GM18517 (cell line): ENCODE results near the gene ATP11A.

Experiments
- ATAC-seq: cut with Tn5 transposase; IDR thresholded peaks from one replicate; pipeline ENCODE4 v1.9.1; 2021; ENCODE audit warnings: mild to moderate bottlenecking, moderate library complexity; ENCODE audit not compliant: unreplicated experiment

The ATP11A gene

DNA sequence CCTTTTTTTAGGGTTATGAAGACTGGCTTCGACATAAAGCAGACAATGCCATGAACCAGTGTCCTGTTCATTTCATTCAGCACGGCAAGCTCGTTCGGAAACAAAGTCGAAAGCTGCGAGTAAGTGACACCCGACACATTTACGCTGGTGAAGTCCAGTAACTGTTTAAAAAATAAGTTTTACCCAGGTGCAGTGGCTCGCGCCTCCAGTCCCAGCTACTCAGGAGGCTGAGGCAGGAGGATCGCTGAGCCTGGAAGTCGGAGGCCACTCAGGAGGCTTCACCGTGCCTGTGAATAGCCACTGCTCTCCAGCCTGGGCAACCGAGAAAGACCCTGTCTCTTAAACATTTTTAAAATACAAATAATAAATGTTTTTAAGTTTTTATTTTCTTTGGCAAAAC lies 120.8 kb downstream of the ATP11A start:
- no peak for ATAC-seq

GRCh38 chr13:112812306-112813055 lies 122.6 kb downstream of the ATP11A start:
- ATAC-seq = no peak

- no peak for ATAC-seq
Measured at GRCh38 chr13:112813552-112813951, 123.7 kb downstream of the ATP11A start.

- no peak for ATAC-seq
Measured at GRCh38 chr13:112814905-112815585, 125.2 kb downstream of the ATP11A start.

GRCh38 chr13:112815871-112816270 lies 126.0 kb downstream of the ATP11A start:
- ATAC-seq = no peak

GRCh38 chr13:112818040-112818697 lies 128.3 kb downstream of the ATP11A start:
- no peak for ATAC-seq

- ATAC-seq = no peak
Measured at GRCh38 chr13:112818698-112819045, 128.8 kb downstream of the ATP11A start.

- ATAC-seq = no peak
Measured at GRCh38 chr13:112819111-112819510, 129.3 kb downstream of the ATP11A start.

DNA sequence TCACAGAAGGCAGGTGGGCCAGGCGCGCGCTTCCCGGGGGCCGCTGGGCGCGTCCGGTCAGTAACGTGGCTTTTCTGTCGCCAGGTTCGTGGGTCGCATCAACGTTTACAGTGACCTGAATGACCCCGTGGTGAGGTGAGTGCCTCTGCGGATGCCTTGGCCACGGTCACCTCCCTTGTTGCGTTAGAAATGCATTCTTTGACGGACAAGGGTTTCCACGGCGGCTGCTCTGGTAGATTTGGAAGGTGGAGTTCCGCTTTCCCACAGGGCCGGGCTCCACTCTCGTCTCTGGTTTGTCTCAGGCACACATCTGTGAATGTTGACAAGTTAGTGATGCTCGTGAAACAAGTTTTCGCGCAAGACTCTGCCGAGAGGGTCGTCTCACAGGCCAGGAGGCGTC lies 130.0 kb downstream of the ATP11A start:
- no peak for ATAC-seq

DNA sequence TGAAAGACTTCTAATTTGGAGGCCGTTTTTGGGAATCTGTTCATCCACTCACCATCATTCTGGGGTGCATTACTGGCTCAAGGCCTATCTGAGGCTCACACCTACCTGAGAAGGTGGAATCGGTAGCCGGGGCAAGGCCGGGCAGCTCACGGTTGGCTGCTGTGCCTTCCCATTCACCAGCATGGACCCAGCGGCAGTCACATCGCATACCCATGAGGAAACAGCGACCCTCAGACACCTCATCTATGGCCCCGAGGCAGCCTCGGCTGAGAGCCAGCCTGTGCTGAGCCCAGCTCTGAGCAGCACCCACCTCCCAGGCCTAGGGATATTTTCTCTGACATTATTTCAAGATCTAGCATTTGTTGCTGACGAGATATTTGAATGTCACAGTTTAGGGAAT lies 130.5 kb downstream of the ATP11A start:
- ATAC-seq = no peak

DNA sequence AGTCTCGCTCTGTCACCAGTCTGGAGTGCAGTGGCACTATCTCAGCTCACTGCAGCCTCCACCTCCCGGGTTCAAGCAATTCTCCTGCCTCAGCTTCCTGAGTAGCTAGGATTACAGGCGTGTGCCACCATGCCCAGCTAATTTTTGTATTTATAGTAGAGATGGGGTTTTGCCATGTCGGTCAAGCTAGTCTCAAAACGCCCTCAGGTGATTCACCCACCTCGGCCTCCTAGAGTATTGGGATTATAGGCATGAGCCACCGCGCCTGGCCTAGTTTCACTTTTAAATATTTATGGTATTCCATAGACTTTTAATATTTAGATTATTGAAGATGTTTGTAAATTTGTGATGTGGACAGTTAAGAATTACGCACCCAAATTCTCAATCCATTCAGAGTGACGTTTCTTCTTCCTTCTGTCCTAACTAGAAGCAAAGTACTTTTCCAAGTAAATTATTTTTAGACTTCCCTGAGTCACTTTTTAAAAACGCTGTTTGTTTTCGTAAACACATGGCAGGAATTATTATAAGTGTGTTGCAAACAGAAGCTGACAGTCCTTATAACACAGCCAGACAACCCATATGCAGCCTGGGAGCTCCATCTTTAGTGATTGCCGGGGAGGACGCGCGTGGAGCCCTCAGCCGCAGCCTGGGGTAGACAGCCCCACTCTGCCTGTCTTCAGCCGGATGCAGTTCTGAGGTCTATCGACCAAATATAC lies 131.7 kb downstream of the ATP11A start:
- ATAC-seq = no peak

- ATAC-seq = no peak
Measured at GRCh38 chr13:112822851-112823250, 133.0 kb downstream of the ATP11A start.

DNA sequence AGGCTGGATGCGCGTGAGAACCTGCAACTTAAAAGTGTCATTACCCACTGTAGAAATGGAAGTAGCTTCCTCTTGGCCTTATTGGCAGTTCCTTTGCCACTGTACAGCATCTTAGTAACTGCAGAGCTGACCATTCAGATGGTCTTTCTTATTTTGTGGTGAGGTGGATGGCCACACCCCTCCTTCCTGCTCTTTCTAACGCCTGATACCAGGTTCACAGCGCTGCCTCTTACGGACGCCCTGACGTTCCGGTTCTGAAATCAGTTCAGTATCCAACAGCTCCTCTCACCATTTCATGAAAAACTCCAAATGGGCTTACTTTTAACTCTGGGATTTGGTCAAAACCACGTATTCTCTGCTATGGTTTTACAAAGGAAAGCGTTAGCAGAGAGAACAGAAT lies 134.6 kb downstream of the ATP11A start:
- no peak for ATAC-seq

GRCh38 chr13:112825071-112825470 lies 135.2 kb downstream of the ATP11A start:
- no peak for ATAC-seq

DNA sequence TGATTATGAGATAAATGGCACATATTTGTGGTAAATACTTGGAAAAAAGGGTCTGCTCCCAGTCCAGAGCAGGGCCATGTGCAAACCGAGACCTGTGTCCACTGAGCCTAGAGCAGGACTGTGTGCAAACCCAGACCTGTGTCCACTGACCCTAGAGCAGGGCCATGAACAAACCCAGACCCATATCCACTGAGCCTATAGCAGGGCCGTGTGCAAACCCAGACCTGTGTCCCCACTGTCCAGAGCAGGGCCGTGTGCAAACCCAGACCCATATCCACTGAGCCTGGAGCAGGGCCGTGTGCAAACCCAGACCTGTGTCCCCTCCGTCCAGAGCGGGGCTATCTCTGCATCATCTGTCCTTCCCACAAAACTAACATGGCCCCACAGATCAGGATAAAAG lies 136.0 kb downstream of the ATP11A start:
- ATAC-seq = no peak

GRCh38 chr13:112826565-112826964 lies 136.7 kb downstream of the ATP11A start:
- ATAC-seq = no peak

- no peak for ATAC-seq
Measured at GRCh38 chr13:112828082-112828699, 138.4 kb downstream of the ATP11A start.

DNA sequence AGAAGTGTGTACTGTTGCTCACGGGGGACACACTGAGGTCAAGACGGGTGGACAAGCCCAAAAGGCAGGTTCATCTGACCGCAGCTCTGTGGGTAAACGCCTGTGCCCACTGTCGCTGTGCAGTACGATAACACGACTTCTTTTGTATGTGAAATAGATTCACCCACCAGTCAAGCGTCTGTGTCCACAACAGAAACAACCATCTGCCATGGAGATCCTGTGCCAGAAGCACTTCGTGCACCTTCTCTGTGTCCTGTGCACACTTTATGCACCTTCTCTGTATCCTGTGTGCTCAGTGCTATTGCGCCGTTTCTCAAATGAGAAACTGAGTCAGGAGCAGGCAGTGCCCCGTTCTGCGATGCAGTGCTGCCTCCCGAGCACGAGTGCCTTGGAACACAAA lies 138.9 kb downstream of the ATP11A start:
- no peak for ATAC-seq

DNA sequence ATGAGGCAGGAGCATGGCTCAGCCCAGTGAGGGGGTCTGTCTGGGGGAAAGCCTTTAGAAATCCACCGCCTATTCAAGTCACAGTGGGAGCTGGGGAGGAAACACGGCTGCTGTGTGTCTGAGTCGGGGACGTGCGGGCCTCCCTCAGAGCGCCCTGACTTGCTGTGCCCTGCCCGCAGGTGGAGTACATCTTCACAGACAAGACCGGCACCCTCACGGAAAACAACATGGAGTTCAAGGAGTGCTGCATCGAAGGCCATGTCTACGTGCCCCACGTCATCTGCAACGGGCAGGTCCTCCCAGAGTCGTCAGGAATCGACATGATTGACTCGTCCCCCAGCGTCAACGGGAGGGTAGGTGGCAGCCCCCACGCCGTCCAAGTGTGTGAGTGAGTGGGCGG lies 141.4 kb downstream of the ATP11A start:
- ATAC-seq = no peak

DNA sequence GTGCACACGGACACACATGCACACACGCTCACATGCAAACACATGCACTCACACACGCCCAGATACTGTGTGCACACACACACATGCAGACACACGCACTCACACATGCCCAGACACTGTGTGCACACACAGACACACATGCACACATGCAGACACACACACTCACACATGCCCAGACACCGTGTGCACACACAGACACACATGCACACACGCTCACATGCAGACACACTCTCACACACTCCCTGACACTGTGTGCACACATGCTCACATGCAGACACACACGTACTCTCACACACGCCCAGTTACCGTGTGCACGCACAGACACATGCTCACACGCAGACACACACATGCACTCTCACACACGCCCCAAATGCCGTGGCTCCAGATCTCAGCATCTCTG lies 142.0 kb downstream of the ATP11A start:
- no peak for ATAC-seq

DNA sequence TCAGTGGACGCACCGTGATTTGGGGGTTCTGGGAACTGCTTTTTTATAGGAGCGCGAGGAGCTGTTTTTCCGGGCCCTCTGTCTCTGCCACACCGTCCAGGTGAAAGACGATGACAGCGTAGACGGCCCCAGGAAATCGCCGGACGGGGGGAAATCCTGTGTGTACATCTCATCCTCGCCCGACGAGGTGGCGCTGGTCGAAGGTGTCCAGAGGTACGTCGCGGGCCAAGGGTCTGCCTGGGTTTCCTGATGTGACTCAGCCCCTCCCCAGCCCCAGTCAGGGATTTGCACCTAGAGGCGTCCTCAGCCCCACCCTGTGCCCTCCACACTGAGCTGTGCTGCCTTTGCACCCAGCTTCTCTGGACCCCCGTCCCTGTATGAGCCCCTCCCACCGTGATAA lies 143.0 kb downstream of the ATP11A start:
- ATAC-seq = no peak
